Rectal smooth muscle tissue (tissue), 1 donor: ENCODE results near the gene AP3S2.

Experiments used
- H3K27ac ChIP-seq: one replicate; pipeline ENCODE4 v1.7.0; 2013; ENCODE audit warnings: low read depth, low read length, inconsistent platforms
- H3K27me3 ChIP-seq: one replicate; pipeline ENCODE4 v1.7.0; 2013; ENCODE audit warnings: low read length; ENCODE audit not compliant: control insufficient read depth, insufficient read depth
- H3K36me3 ChIP-seq: one replicate; pipeline ENCODE4 v1.7.0; 2013; ENCODE audit warnings: low read length; ENCODE audit not compliant: control insufficient read depth, insufficient read depth
- H3K4me1 ChIP-seq: one replicate; pipeline ENCODE4 v1.7.0; 2013; ENCODE audit warnings: low read length; ENCODE audit not compliant: control insufficient read depth, insufficient read depth
- H3K4me3 ChIP-seq: one replicate; pipeline ENCODE4 v1.7.0; 2013; ENCODE audit warnings: low read length
- H3K9ac ChIP-seq: one replicate; pipeline ENCODE4 v1.7.0; 2013; ENCODE audit warnings: low read length

The AP3S2 gene

GRCh38 chr15:89802986-89803824 is 90.6 kb downstream of the AP3S2 start:
- Histone ChIP-seq H3K4me1 (no peaks in the 10 kb centered on the region), H3K4me3 (no peak overlapping the region), H3K36me3 (no peaks in the 10 kb centered on the region), H3K27me3 (no peaks in the 10 kb centered on the region), H3K9ac (no peak overlapping the region), H3K27ac (no peak overlapping the region)

DNA sequence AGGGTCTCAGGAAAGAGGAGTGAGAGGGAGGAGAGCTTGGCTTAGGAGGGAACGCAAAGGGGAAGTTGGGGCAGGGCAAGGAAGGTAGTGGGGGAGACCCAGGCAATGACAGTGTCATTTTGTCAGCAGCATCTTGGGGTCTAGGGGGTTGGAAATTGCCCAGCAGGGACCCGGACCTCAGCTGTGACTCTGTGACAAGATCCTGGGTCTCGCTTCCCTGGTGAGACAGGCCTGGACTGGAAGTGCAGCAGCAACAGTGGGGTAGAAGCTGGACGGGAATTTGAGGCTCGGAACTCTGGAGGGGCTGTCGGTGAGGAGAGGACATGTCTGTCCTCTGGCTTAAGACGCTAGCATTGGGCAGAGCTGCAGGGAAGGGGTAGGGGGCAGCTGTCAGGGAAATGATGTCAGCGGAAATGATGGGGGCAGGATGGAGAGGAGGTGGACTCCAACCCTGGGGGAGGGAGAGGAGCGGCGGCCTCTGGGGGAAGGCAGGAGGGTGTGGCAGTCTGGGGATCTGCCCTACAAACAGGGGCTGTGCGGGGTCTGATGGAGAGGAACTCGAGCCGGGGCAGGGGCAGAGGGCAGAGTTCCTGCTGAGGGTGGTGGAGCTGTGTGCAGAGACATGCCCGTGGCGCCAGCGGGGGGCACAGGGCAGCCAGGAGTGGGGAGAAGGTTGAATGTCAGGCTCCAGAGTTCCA is 91.4 kb downstream of the AP3S2 start:
- Histone ChIP-seq H3K36me3 (no peaks in the 10 kb centered on the region), H3K4me3 (no peak overlapping the region), H3K27ac (no peak overlapping the region), H3K9ac (no peak overlapping the region), H3K4me1 (no peaks in the 10 kb centered on the region), H3K27me3 (no peaks in the 10 kb centered on the region)

- no peak overlapping the region for H3K27ac ChIP-seq
- H3K27me3 ChIP-seq, result no peaks in the 10 kb centered on the region
- no peak overlapping the region for H3K9ac ChIP-seq
- no peaks in the 10 kb centered on the region for H3K36me3 ChIP-seq
- H3K4me3 ChIP-seq, result no peak overlapping the region
- H3K4me1 ChIP-seq, result no peaks in the 10 kb centered on the region
Measured at GRCh38 chr15:89801471-89802195, 92.2 kb downstream of the AP3S2 start.

DNA sequence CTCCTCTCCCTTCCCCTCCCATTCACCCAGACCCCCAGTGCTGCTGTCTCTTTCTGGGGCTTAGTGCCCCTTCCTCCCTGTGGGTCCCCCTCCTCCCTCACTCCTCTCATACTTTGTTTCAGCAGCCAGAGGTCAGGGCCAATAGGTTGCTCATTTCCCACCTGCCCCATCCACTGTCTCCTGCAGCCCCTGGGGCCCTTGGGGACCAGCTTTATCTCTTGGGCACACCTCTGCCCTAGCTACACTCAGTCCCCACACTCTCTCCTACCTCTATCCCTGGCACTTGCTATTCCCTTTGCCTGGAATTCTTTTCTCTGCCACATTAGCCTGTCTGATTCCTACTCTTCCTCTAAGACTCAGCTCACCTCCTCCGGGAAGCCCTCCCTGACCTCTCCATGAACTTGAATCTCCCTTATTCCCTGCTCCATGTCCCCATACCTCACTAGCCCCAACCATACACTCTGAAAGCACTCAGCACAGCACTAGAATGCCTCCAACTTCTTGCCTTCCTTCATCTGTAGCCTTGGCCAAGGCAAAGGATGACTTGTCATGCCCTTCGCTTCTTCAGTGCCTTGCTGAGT is 93.8 kb downstream of the AP3S2 start:
- H3K27ac ChIP-seq, result no peak overlapping the region
- H3K4me1 ChIP-seq, result no peaks in the 10 kb centered on the region
- H3K27me3 ChIP-seq, result no peaks in the 10 kb centered on the region
- H3K9ac ChIP-seq, result no peak overlapping the region
- no peaks in the 10 kb centered on the region for H3K36me3 ChIP-seq
- no peak overlapping the region for H3K4me3 ChIP-seq

GRCh38 chr15:89799011-89799911 is 94.5 kb downstream of the AP3S2 start:
- no peaks in the 10 kb centered on the region for H3K4me1 ChIP-seq
- H3K27me3 ChIP-seq, result no peaks in the 10 kb centered on the region
- no peak overlapping the region for H3K27ac ChIP-seq
- no peak overlapping the region for H3K9ac ChIP-seq
- H3K4me3 ChIP-seq, result no peak overlapping the region
- no peaks in the 10 kb centered on the region for H3K36me3 ChIP-seq

DNA sequence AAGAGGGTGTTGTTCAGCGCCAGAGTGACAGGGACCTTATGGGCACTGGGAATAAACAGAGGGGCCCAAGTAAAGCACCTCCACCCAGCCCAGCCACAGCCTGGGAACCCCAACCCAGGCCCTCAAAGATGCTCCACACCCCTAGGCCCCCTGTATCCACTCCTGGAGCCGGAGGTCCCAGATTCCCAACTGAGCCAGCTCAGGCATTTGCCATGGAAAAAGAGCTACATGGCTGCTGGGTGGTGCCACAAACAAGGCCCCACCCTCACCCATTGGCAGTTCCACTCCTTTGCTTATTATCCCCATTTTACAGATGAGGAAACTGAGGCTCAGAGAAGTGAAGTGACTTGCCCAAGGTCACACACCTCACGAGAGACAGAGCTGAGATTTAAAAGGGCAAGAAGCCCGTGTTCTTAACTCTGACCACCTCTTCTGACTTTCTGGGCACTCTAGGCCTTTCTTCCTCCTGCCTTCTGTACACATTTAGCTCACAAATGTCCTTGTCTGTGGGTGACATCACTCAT is 96.1 kb downstream of the AP3S2 start:
- Histone ChIP-seq H3K9ac (no peak overlapping the region), H3K27me3 (no peaks in the 10 kb centered on the region), H3K4me3 (no peak overlapping the region), H3K27ac (no peak overlapping the region), H3K4me1 (no peaks in the 10 kb centered on the region), H3K36me3 (no peaks in the 10 kb centered on the region)

- Histone ChIP-seq H3K36me3 (no peaks in the 10 kb centered on the region), H3K27me3 (no peaks in the 10 kb centered on the region), H3K9ac (no peak overlapping the region), H3K27ac (no peak overlapping the region), H3K4me3 (no peak overlapping the region), H3K4me1 (no peaks in the 10 kb centered on the region)
Measured at GRCh38 chr15:89795996-89796395, 97.8 kb downstream of the AP3S2 start.

GRCh38 chr15:89794627-89795241 is 99.1 kb downstream of the AP3S2 start:
- no peak overlapping the region for H3K27ac ChIP-seq

GRCh38 chr15:89792106-89792805 is 101.5 kb downstream of the AP3S2 start:
- Histone ChIP-seq H3K4me1 (no peaks in the 10 kb centered on the region), H3K9ac (no peak overlapping the region), H3K36me3 (no peaks in the 10 kb centered on the region), H3K27ac (no peak overlapping the region), H3K27me3 (no peaks in the 10 kb centered on the region), H3K4me3 (no peak overlapping the region)

More at GRCh38 chr15:89794627-89795241, 99.1 kb downstream of the AP3S2 start:
- H3K4me1 ChIP-seq, result no peaks in the 10 kb centered on the region
- H3K27me3 ChIP-seq, result no peaks in the 10 kb centered on the region
- H3K4me3 ChIP-seq, result no peak overlapping the region
- H3K36me3 ChIP-seq, result no peaks in the 10 kb centered on the region
- H3K9ac ChIP-seq, result no peak overlapping the region

DNA sequence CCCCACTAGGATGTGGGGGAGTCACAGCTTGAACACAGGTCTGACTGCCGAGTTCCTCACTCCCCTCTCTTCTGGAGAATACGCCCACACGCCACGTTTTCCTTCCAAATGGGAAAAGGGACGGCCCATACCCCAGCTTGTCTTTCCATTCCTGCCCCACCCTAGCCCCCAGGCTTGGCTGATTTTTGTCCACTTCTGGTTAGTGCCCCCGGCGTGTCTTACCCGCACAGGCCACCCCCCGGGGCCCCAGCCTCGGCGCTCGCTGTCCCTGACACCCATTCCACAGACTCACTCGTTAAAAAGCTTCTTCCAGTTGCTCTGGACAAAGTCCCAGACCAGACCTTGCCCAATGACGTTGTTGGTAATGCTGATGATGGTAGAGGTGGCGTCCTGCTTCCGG is 103.1 kb downstream of the AP3S2 start:
- Histone ChIP-seq H3K27ac (no peak overlapping the region), H3K27me3 (no peaks in the 10 kb centered on the region), H3K4me3 (no peak overlapping the region), H3K9ac (no peak overlapping the region), H3K4me1 (no peaks in the 10 kb centered on the region), H3K36me3 (no peaks in the 10 kb centered on the region)

- H3K27ac ChIP-seq, result no peak overlapping the region
- H3K27me3 ChIP-seq, result no peaks in the 10 kb centered on the region
- H3K4me3 ChIP-seq, result no peak overlapping the region
- H3K36me3 ChIP-seq, result no peaks in the 10 kb centered on the region
- H3K4me1 ChIP-seq, result no peaks in the 10 kb centered on the region
- H3K9ac ChIP-seq, result no peak overlapping the region
Measured at GRCh38 chr15:89790206-89790605, 103.6 kb downstream of the AP3S2 start.
